ENCODE measurements around the gene RHBDL1.

RHBDL1 gene

GRCh38 chr16:641326-642188 lies 33.9 kb upstream of the RHBDL1 start, which contains the start of gene MCRIP2 (continued):
- TF ChIP-seq, protein P1, sequence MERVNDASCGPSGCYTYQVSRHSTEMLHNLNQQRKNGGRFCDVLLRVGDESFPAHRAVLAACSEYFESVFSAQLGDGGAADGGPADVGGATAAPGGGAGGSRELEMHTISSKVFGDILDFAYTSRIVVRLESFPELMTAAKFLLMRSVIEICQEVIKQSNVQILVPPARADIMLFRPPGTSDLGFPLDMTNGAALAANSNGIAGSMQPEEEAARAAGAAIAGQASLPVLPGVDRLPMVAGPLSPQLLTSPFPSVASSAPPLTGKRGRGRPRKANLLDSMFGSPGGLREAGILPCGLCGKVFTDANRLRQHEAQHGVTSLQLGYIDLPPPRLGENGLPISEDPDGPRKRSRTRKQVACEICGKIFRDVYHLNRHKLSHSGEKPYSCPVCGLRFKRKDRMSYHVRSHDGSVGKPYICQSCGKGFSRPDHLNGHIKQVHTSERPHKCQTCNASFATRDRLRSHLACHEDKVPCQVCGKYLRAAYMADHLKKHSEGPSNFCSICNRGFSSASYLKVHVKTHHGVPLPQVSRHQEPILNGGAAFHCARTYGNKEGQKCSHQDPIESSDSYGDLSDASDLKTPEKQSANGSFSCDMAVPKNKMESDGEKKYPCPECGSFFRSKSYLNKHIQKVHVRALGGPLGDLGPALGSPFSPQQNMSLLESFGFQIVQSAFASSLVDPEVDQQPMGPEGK (tag by site-specific recombination; IDR thresholded peaks at IDR 0.05), result peak; percentile 95
- TF ChIP-seq ZNF239 (tag by site-specific recombination; IDR thresholded peaks at IDR 0.05), result no peak

GRCh38 chr16:642189-643049 lies 33.1 kb upstream of the RHBDL1 start:
- Histone ChIP-seq H3K4me3 (ENCODE audit: low read depth, low read length) (peak overlapping the region; percentile 52), H3K4me1 (ENCODE audit: control insufficient read depth, insufficient read depth, low read length) (peaks cover 6% of the 10 kb centered on the region; the same call in 1 of the 2 replicates), H3K36me3 (ENCODE audit: control insufficient read depth in 2 of 2, insufficient read depth in 1 of 2, low read length in 2 of 2) (peaks cover 0 to 7% of the 10 kb centered on the region in 2 experiments; a peak in 2 of 3 replicates), H3K9me3 (ENCODE audit: control insufficient read depth, insufficient read depth, low read depth, low read length) (no peaks in the 10 kb centered on the region), H3K27ac (ENCODE audit: extremely low read depth, low read depth, low read length) (peak overlapping the region; percentile 66; the same call in 1 of the 2 replicates)
- ChIA-PET CTCF (no interaction called here), POLR2A (interaction anchor here (0.6 kb wide), 1 partner anchor 1175 kb away, joined by 3 read pairs; no protein-coding TSS in a partner anchor)
- TF ChIP-seq ZNF292 (tag by site-specific recombination; IDR thresholded peaks at IDR 0.05; ENCODE audit: borderline replicate concordance, low read depth), result no peak
- no peak for TF ChIP-seq TRIM28 (IDR thresholded peaks at IDR 0.05; ENCODE audit: borderline replicate concordance, low read length)
- TF ChIP-seq ZNF513 (tag by site-specific recombination; IDR thresholded peaks at IDR 0.05), result no peak
- 0 out of 2 replicates have a peak, but pooled peaks have one; percentile 4 for TF ChIP-seq ZNF391 (tag by site-specific recombination; IDR thresholded peaks at IDR 0.05; ENCODE audit: borderline replicate concordance, low read depth)
- TF ChIP-seq, protein P2, sequence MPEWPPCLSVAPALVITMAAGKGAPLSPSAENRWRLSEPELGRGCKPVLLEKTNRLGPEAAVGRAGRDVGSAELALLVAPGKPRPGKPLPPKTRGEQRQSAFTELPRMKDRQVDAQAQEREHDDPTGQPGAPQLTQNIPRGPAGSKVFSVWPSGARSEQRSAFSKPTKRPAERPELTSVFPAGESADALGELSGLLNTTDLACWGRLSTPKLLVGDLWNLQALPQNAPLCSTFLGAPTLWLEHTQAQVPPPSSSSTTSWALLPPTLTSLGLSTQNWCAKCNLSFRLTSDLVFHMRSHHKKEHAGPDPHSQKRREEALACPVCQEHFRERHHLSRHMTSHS (tag by site-specific recombination; IDR thresholded peaks at IDR 0.05), result no peak
- no peak for TF ChIP-seq ZNF114 (tag by site-specific recombination; IDR thresholded peaks at IDR 0.05)
- no peak; the same call in none of the 2 replicates for TF ChIP-seq ZEB2 (tag by site-specific recombination; IDR thresholded peaks at IDR 0.05)
- peak; percentile 97 for TF ChIP-seq SCRT2 (tag by site-specific recombination; IDR thresholded peaks at IDR 0.05)
- TF ChIP-seq ZNF776 (tag by site-specific recombination; IDR thresholded peaks at IDR 0.05; ENCODE audit: borderline replicate concordance), result no peak
- no peak for TF ChIP-seq ZNF792 (tag by site-specific recombination; IDR thresholded peaks at IDR 0.05)
- TF ChIP-seq GLI2 (tag by site-specific recombination; IDR thresholded peaks at IDR 0.05; ENCODE audit: borderline replicate concordance, low read depth), result no peak
- peak; percentile 71 for TF ChIP-seq GLIS2 (tag by site-specific recombination; IDR thresholded peaks at IDR 0.05)
- TF ChIP-seq, protein P3, sequence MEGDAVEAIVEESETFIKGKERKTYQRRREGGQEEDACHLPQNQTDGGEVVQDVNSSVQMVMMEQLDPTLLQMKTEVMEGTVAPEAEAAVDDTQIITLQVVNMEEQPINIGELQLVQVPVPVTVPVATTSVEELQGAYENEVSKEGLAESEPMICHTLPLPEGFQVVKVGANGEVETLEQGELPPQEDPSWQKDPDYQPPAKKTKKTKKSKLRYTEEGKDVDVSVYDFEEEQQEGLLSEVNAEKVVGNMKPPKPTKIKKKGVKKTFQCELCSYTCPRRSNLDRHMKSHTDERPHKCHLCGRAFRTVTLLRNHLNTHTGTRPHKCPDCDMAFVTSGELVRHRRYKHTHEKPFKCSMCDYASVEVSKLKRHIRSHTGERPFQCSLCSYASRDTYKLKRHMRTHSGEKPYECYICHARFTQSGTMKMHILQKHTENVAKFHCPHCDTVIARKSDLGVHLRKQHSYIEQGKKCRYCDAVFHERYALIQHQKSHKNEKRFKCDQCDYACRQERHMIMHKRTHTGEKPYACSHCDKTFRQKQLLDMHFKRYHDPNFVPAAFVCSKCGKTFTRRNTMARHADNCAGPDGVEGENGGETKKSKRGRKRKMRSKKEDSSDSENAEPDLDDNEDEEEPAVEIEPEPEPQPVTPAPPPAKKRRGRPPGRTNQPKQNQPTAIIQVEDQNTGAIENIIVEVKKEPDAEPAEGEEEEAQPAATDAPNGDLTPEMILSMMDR (tag by site-specific recombination; IDR thresholded peaks at IDR 0.05), result no peak
- TF ChIP-seq ZNF311 (tag by site-specific recombination; IDR thresholded peaks at IDR 0.05; ENCODE audit: borderline replicate concordance), result no peak
- no peak for TF ChIP-seq ZFP37 (tag by site-specific recombination; IDR thresholded peaks at IDR 0.05)
- TF ChIP-seq MZF1 (tag by site-specific recombination; IDR thresholded peaks at IDR 0.05; ENCODE audit: borderline replicate concordance), result no peak
- TF ChIP-seq ZNF768 (tag by site-specific recombination; IDR thresholded peaks at IDR 0.05), result no peak
- peak; percentile 45; the same call in 1 of the 2 replicates for TF ChIP-seq KLF8 (tag by site-specific recombination; IDR thresholded peaks at IDR 0.05)
- no peak for TF ChIP-seq YY2 (tag by site-specific recombination; IDR thresholded peaks at IDR 0.05)
- no peak for TF ChIP-seq SALL2 (tag by site-specific recombination; IDR thresholded peaks at IDR 0.05; ENCODE audit: borderline replicate concordance)
- TF ChIP-seq ZNF202 (tag by site-specific recombination; IDR thresholded peaks at IDR 0.05; ENCODE audit: borderline replicate concordance), result no peak
- TF ChIP-seq HOXD13 (CRISPR knock-in tag; IDR thresholded peaks at IDR 0.05; ENCODE audit: borderline replicate concordance), result no peak
- no peak for TF ChIP-seq ZNF140 (tag by site-specific recombination; IDR thresholded peaks at IDR 0.05)
- TF ChIP-seq ZXDB (tag by site-specific recombination; IDR thresholded peaks at IDR 0.05), result peak; percentile 22; the same call in 1 of the 2 replicates
- TF ChIP-seq ZNF169 (tag by site-specific recombination; IDR thresholded peaks at IDR 0.05), result no peak
- 0 out of 2 replicates have a peak, but pooled peaks have one; percentile 30 for TF ChIP-seq ZNF366 (tag by site-specific recombination; conservative IDR thresholded peaks at IDR 0.05)
